HG03457 (cell line): ENCODE results near the gene TSPEAR.

Experiments used
- ATAC-seq: cut with Tn5 transposase; IDR thresholded peaks from one replicate; pipeline ENCODE4 v1.9.1; 2021; ENCODE audit warnings: moderate number of reproducible peaks; ENCODE audit not compliant: unreplicated experiment

TSPEAR gene

GRCh38 chr21:44723177-44724131 is 12.1 kb upstream of the TSPEAR start:
- no peak for ATAC-seq

GRCh38 chr21:44722731-44723130 is 11.4 kb upstream of the TSPEAR start:
- ATAC-seq = no peak

- ATAC-seq = no peak
Observed at GRCh38 chr21:44720170-44720569, 8.8 kb upstream of the TSPEAR start.

GRCh38 chr21:44718571-44718970 is 7.2 kb upstream of the TSPEAR start:
- ATAC-seq = no peak

GRCh38 chr21:44718093-44718492 is 6.7 kb upstream of the TSPEAR start:
- ATAC-seq = no peak

- no peak for ATAC-seq
Observed at GRCh38 chr21:44716984-44717383, 5.6 kb upstream of the TSPEAR start.

GRCh38 chr21:44714905-44715304 is 3.5 kb upstream of the TSPEAR start:
- no peak for ATAC-seq

- ATAC-seq = no peak
Observed at GRCh38 chr21:44713846-44714245, 2.5 kb upstream of the TSPEAR start.

GRCh38 chr21:44713130-44713529 is 1.8 kb upstream of the TSPEAR start:
- ATAC-seq = no peak

- no peak for ATAC-seq
Observed at GRCh38 chr21:44712203-44713028, 1.0 kb upstream of the TSPEAR start.

GRCh38 chr21:44710756-44711326 is 531 bp downstream of the TSPEAR start:
- no peak for ATAC-seq

GRCh38 chr21:44710294-44710665 is 1.1 kb downstream of the TSPEAR start:
- ATAC-seq = no peak

GRCh38 chr21:44709426-44710293 is 1.7 kb downstream of the TSPEAR start:
- ATAC-seq = no peak

GRCh38 chr21:44708866-44709425 is 2.4 kb downstream of the TSPEAR start:
- ATAC-seq = no peak

GRCh38 chr21:44708213-44708865 is 3.0 kb downstream of the TSPEAR start:
- no peak for ATAC-seq

GRCh38 chr21:44706706-44707581 is 4.4 kb downstream of the TSPEAR start:
- no peak for ATAC-seq

- ATAC-seq = no peak
Observed at GRCh38 chr21:44706026-44706705, 5.2 kb downstream of the TSPEAR start.

- no peak for ATAC-seq
Observed at GRCh38 chr21:44704636-44705001, 6.8 kb downstream of the TSPEAR start.
